GM12878 (cell line): ENCODE measurements around the gene XKR3. TPM values are rescaled to one million over a fixed set of nuclear protein-coding genes. Genes with fewer than 3 reads are reported as not detected.

ENCODE experiments used
- ATAC-seq: fragments of 200-7000 bp; cut with Tn5 transposase; 3 replicates; pipeline ENCODE4 v1.9.1; 2020; ENCODE audit warnings: mild to moderate bottlenecking, moderate library complexity
- BruUV-seq: library from RNA; stranded (reverse); fragments of 400-500 nt; replicated peaks from 2 replicates; lab custom pipeline; 2021; lab: Mats Ljungman, UMichigan
- CTCF ChIA-PET: fragments of 300-600 bp; sonication (Branson Sonifier 250); formaldehyde crosslinking; extraction: SDS; loops from one replicate; lab custom pipeline; 2021; ENCODE audit warnings: inconsistent platforms; lab: Yijun Ruan, JAX
- POLR2A ChIA-PET: fragments of 350-600 bp; formaldehyde crosslinking; extraction: SDS; loops from one replicate; lab custom pipeline; 2021; ENCODE audit warnings: inconsistent platforms; lab: Charles Lee
- RAD21 ChIA-PET: fragments of 300-600 bp; sonication (Branson Sonifier 250); formaldehyde crosslinking; loops from one replicate; lab custom pipeline; 2023; ENCODE audit warnings: antibody characterized with exemption; ENCODE audit not compliant: unreplicated experiment; lab: Charles Lee
- SMC1A ChIA-PET: fragments of 300-600 bp; sonication (Branson Sonifier 250); formaldehyde crosslinking; loops from one replicate; lab custom pipeline; 2023; ENCODE audit not compliant: unreplicated experiment, uncharacterized antibody; lab: Charles Lee
- DNase-seq: peaks from one replicate; pipeline ENCODE4 v3.0.0-alpha.2; 2011; ENCODE audit warnings: low read depth, low spot score
- FAIRE-seq: peaks from 3 replicates; lab custom pipeline; 2011; peaks lifted over from hg19 to GRCh38; lab: Jason Lieb, UNC
- H2AFZ ChIP-seq: 2 replicates; pipeline ENCODE4 v1.6.0; 2011; ENCODE audit warnings: low read depth, low read length, control low read depth; ENCODE audit not compliant: control insufficient read depth
- H3K27ac ChIP-seq: 2 replicates; pipeline ENCODE4 v1.5.1; 2011; ENCODE audit warnings: control low read depth; ENCODE audit not compliant: control insufficient read depth, insufficient read depth
- H3K27me3 ChIP-seq, 2 experiments: replicated peaks in 1 of 2; 2 replicates each; pipeline versions ENCODE4 v1.6.0 to v1.6.1; 2011; ENCODE audit warnings: low read length in 1 of 2; ENCODE audit not compliant: control insufficient read depth in 2 of 2, insufficient read depth in 2 of 2
- H3K36me3 ChIP-seq, 2 experiments: 2 replicates each; pipeline ENCODE4 v1.5.1; 2011; ENCODE audit warnings: low read length in 1 of 2; ENCODE audit not compliant: control insufficient read depth in 2 of 2, insufficient read depth in 2 of 2
- H3K4me1 ChIP-seq: 2 replicates; pipeline ENCODE4 v1.6.1; 2011; ENCODE audit warnings: mild to moderate bottlenecking, low read length, moderate library complexity, mixed read lengths; ENCODE audit not compliant: control insufficient read depth, insufficient read depth
- H3K4me2 ChIP-seq: 2 replicates; pipeline ENCODE4 v1.6.0; 2011; ENCODE audit warnings: control low read depth; ENCODE audit not compliant: control insufficient read depth, insufficient read depth
- H3K4me3 ChIP-seq: fragments of 200-600 bp; sonication (generic); 2 replicates; pipeline ENCODE4 v1.5.1; 2016
- H3K79me2 ChIP-seq: 2 replicates; pipeline ENCODE4 v1.6.0; 2011; ENCODE audit warnings: low read length; ENCODE audit not compliant: control insufficient read depth, insufficient read depth
- H3K9ac ChIP-seq: 2 replicates; pipeline ENCODE4 v1.8.0; 2011; ENCODE audit warnings: low read length, control low read depth, mixed read lengths; ENCODE audit not compliant: control insufficient read depth, insufficient read depth
- H3K9me3 ChIP-seq: replicated peaks from 3 replicates; pipeline ENCODE4 v1.5.1; 2011; ENCODE audit warnings: mild to moderate bottlenecking, low read length; ENCODE audit not compliant: control insufficient read depth, insufficient read depth
- H4K20me1 ChIP-seq: 2 replicates; pipeline ENCODE4 v1.6.0; 2011; ENCODE audit not compliant: control insufficient read depth, insufficient read depth
- ATF3 ChIP-seq: IDR thresholded peaks from 2 replicates; pipeline ENCODE4 v1.6.1; 2011; ENCODE audit warnings: low read depth, mild to moderate bottlenecking, low read length, moderate library complexity, borderline replicate concordance; ENCODE audit errors: extremely low read depth
- ATF7 ChIP-seq: fragments of 450-650 bp; IDR thresholded peaks from 2 replicates; pipeline ENCODE4 v1.6.1; 2016; ENCODE audit warnings: low read depth, mild to moderate bottlenecking
- BMI1 ChIP-seq: fragments of 450-650 bp; IDR thresholded peaks from 2 replicates; pipeline ENCODE4 v1.6.1; 2016; ENCODE audit warnings: mild to moderate bottlenecking, moderate library complexity, borderline replicate concordance
- DPF2 ChIP-seq: fragments of 450-650 bp; IDR thresholded peaks from 2 replicates; pipeline ENCODE4 v1.6.1; 2017; ENCODE audit warnings: mild to moderate bottlenecking
- E2F4 ChIP-seq: IDR thresholded peaks from 2 replicates; pipeline ENCODE4 v1.6.1; 2012; ENCODE audit warnings: low read depth, low read length, improper control_type of control experiment
- GATAD2B ChIP-seq: fragments of 450-650 bp; conservative IDR thresholded peaks from 2 replicates; pipeline ENCODE4 v1.6.1; 2017; ENCODE audit warnings: low read depth, mild to moderate bottlenecking, moderate library complexity
- HSF1 ChIP-seq: fragments of 150-350 bp; IDR thresholded peaks from 2 replicates; pipeline ENCODE4 v1.6.1; 2014; ENCODE audit warnings: mild to moderate bottlenecking, low read depth, low read length
- NFXL1 ChIP-seq: fragments of 450-650 bp; IDR thresholded peaks from 2 replicates; pipeline ENCODE4 v1.6.1; 2017; ENCODE audit warnings: antibody characterized with exemption, mild to moderate bottlenecking, borderline replicate concordance
- PAX8 ChIP-seq: fragments of 450-650 bp; IDR thresholded peaks from 2 replicates; pipeline ENCODE4 v1.6.1; 2017; ENCODE audit warnings: mild to moderate bottlenecking, moderate library complexity
- SMAD1 ChIP-seq: fragments of 450-650 bp; IDR thresholded peaks from 2 replicates; pipeline ENCODE4 v1.6.1; 2018; ENCODE audit warnings: mild to moderate bottlenecking, low read depth; ENCODE audit not compliant: partially characterized antibody
- SRF ChIP-seq, 2 experiments: IDR thresholded peaks; 2 replicates each; pipeline ENCODE4 v1.6.1; 2011; ENCODE audit warnings: low read depth in 2 of 2, low read length in 2 of 2, mild to moderate bottlenecking in 1 of 2, moderate library complexity in 1 of 2
- STAT1 ChIP-seq: fragments of 450-650 bp; conservative IDR thresholded peaks from 2 replicates; pipeline ENCODE4 v1.6.1; 2014; ENCODE audit warnings: antibody characterized with exemption, mild to moderate bottlenecking
- TARDBP ChIP-seq: IDR thresholded peaks from 2 replicates; pipeline ENCODE4 v1.6.1; 2016; ENCODE audit warnings: borderline replicate concordance
- WGBS: methylation state at CpG from one replicate; pipeline ENCODE4 v1.1.6; 2016; ENCODE audit warnings: low lambda C conversion rate; ENCODE audit not compliant: insufficient replicate concordance, insufficient coverage; ENCODE audit errors: missing lambda C conversion rate; 5-methylcytosine and 5-hydroxymethylcytosine counted together
- in situ Hi-C: fragments of 300-500 bp; cut with MboI; formaldehyde crosslinking; loops from 9 replicates; pipeline ENCODE4 v1.14.3; 2018; ENCODE audit warnings: mixed read lengths
- intact Hi-C: fragments of 100-400 bp; cut with micrococcal nuclease; formaldehyde crosslinking; loops from one replicate; pipeline ENCODE4 v1.14.2; 2022; ENCODE audit not compliant: unreplicated experiment
- polyA plus RNA-seq, 11 experiments: library from polyadenylated mRNA; depleted of rRNA in 4 of 11; unstranded in 6 of 11; stranded (reverse) in 5 of 11; fragments of >200 nt; fragmentation: Nextera tagmentation in 4 of 11; fragmentation: Illumina TruSeq in 1 of 11; extraction: Ambion mirVana in 4 of 11; extraction: Trizol in 1 of 11; gene quantifications; 1 replicate in 1 of 11; 2 replicates in 10 of 11; pipeline versions ENCODE4 v1.2.1 to v1.2.3, GENCODE V29; 2011 to 2016; ENCODE audit warnings: inconsistent platforms in 2 of 11, missing spikeins in 2 of 11, low read depth in 1 of 11
- total RNA-seq, 4 experiments: library from RNA; depleted of rRNA in 3 of 4; stranded (reverse); fragments of >200 nt in 3 of 4; fragmentation: Illumina TruSeq in 1 of 4; extraction: Trizol in 1 of 4; gene quantifications; 2 replicates each; pipeline versions ENCODE4 v1.2.1 to v1.2.3, GENCODE V29; 2013 to 2021
- TF ChIP-seq, protein P1 (sequence below): IDR thresholded peaks from 2 replicates; pipeline ENCODE4 v1.6.1; 2012; ENCODE audit warnings: improper control_type of control experiment, low read depth, low read length; ENCODE audit not compliant: insufficient replicate concordance

Gene XKR3
- total and polyA plus RNA-seq, 10 of the 15 experiments (the other 5 are each of a cell fraction or from before 2014, with no cell fraction given) = 0.09 to 0.14 TPM; not detected in 8

GRCh38 chr22:16827506-16827905 lies 2.3 kb upstream of the XKR3 start:
- FAIRE-seq (no peak), DNase-seq (no peak), ATAC-seq (no peak)
- Histone ChIP-seq H3K9me3 (no peaks in the 10 kb centered on the region), H3K27me3 (no peaks in the 10 kb centered on the region), H3K27ac (no peak overlapping the region), H3K4me1 (no peaks in the 10 kb centered on the region), H4K20me1 (no peaks in the 10 kb centered on the region), H2AFZ (no peak overlapping the region), H3K36me3 (no peaks in the 10 kb centered on the region), H3K4me3 (no peak overlapping the region), H3K9ac (no peak overlapping the region), H3K4me2 (no peak overlapping the region), H3K79me2 (no peaks in the 10 kb centered on the region)
- RAD21 ChIA-PET = no interaction called here
- CTCF ChIA-PET = no interaction called here
- in situ Hi-C loops (no loop called here), intact Hi-C loops (loop anchor here (10.0 kb wide), 1 partner anchor 327 kb away; the partner anchor contains the start of gene HDHD5)
- no TSS peak for BruUV-seq
- SMC1A ChIA-PET = no interaction called here
- POLR2A ChIA-PET = no interaction called here
- 0% methylated on average over 1 of the region's 1 CpG for WGBS
- TF ChIP-seq GATAD2B (no peak), SRF (IDR thresholded peaks at IDR 0.05; ENCODE audit: low read depth in 2 of 2, low read length in 2 of 2) (no peak), BMI1 (no peak), SMAD1 (no peak), STAT1 (no peak), PAX8 (no peak), NFXL1 (no peak), ATF7 (no peak), ATF3 (no peak), E2F4 (no peak), TARDBP (no peak), HSF1 (no peak), DPF2 (no peak)
- TF ChIP-seq, protein P1, sequence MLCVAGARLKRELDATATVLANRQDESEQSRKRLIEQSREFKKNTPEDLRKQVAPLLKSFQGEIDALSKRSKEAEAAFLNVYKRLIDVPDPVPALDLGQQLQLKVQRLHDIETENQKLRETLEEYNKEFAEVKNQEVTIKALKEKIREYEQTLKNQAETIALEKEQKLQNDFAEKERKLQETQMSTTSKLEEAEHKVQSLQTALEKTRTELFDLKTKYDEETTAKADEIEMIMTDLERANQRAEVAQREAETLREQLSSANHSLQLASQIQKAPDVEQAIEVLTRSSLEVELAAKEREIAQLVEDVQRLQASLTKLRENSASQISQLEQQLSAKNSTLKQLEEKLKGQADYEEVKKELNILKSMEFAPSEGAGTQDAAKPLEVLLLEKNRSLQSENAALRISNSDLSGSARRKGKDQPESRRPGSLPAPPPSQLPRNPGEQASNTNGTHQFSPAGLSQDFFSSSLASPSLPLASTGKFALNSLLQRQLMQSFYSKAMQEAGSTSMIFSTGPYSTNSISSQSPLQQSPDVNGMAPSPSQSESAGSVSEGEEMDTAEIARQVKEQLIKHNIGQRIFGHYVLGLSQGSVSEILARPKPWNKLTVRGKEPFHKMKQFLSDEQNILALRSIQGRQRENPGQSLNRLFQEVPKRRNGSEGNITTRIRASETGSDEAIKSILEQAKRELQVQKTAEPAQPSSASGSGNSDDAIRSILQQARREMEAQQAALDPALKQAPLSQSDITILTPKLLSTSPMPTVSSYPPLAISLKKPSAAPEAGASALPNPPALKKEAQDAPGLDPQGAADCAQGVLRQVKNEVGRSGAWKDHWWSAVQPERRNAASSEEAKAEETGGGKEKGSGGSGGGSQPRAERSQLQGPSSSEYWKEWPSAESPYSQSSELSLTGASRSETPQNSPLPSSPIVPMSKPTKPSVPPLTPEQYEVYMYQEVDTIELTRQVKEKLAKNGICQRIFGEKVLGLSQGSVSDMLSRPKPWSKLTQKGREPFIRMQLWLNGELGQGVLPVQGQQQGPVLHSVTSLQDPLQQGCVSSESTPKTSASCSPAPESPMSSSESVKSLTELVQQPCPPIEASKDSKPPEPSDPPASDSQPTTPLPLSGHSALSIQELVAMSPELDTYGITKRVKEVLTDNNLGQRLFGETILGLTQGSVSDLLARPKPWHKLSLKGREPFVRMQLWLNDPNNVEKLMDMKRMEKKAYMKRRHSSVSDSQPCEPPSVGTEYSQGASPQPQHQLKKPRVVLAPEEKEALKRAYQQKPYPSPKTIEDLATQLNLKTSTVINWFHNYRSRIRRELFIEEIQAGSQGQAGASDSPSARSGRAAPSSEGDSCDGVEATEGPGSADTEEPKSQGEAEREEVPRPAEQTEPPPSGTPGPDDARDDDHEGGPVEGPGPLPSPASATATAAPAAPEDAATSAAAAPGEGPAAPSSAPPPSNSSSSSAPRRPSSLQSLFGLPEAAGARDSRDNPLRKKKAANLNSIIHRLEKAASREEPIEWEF = no peak
